ENCODE results near the gene PRADC1.
"Not testable (repeated sequence)": the region's sequence is repeated elsewhere in the genome, so short reads cannot be mapped to it uniquely, and the experiment has no call there.

The PRADC1 gene

DNA sequence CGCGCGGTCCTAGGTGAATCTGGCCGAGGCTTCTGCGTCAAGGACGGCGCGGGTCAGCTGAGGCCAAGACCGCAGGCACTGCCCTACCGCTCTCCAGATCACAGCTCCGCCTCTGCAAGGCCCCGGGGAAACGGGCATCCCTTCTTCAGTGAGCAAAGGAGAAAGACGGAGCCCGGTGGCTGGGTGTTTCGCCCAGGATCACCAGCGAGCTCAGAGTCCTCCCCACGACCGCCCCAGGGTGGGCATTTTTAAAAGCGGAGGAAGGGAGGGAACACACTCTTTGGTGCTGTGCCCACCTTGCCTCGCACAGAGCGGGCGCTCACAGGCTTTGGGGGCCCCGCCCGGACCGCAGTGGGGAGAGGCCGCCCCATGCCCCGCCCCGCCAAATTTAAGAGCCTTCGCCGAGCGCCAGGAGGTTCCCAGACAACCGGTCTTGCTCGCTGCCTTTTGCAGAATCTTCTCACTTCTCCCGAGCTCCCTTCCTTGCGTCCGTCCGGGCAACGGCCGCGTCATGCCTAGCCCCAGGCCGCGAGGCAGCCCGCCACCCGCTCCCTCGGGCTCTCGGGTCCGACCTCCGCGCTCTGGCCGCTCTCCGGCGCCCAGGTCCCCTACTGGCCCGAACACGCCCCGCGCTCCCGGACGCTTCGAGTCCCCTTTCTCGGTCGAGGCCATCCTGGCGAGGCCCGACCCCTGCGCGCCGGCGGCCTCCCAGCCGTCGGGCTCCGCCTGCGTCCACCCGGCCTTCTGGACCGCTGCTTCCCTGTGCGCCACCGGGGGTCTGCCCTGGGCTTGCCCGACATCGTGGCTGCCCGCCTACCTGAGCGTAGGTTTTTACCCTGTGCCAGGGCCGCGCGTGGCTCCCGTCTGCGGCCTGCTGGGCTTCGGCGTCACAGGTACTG lies 30.6 kb downstream of the PRADC1 start, which contains the start of gene NOTO:
NOTO (plus strand) TSS at position 419 of the 899 bp plus-strand sequence; CDS start at position 512, 93 bp downstream.
- DNase-seq: peak in 1 of 14 donors; percentile 22

- not testable (repeated sequence) for DNase-seq
Observed at GRCh38 chr2:73200281-73200680, 32.8 kb downstream of the PRADC1 start.

DNA sequence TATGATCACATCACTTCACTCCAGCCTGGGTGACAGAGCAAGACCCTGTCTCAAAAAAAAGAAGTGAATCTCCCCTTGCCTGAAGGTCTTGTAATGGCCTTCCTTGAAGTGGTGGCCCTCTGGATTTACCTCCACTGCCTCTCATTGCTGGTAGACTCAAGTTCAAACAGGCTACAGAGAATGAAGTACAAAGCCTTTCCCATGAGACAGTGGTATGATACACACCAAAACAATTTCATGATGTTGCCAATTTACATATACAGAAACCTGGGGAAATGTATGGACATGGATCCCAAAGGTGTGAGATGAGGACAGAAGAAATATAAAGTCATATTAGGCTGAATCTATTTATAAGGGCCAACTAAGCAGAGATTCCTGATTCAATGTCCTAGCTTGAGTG lies 35.5 kb downstream of the PRADC1 start:
- DNase-seq: no peak

- DNase-seq: no peak
Observed at GRCh38 chr2:73187549-73187948, 45.5 kb downstream of the PRADC1 start.

GRCh38 chr2:73185965-73186364 lies 47.1 kb downstream of the PRADC1 start:
- DNase-seq: no peak
